Endothelial cell of umbilical vein (primary cell): ENCODE results near the gene PXN.

Experiments
- EZH2 ChIP-seq: IDR thresholded peaks from 2 replicates; pipeline ENCODE4 v1.6.1; 2012; ENCODE audit warnings: borderline replicate concordance, low read depth, mild to moderate bottlenecking, moderate library complexity, low read length, inconsistent platforms; ENCODE audit not compliant: severe bottlenecking
- POLR2AphosphoS5 ChIP-seq: IDR thresholded peaks from 2 replicates; pipeline ENCODE4 v1.6.1; 2012; ENCODE audit warnings: low read depth, mild to moderate bottlenecking, control low read depth, low read length, moderate library complexity; ENCODE audit not compliant: insufficient read depth
- TF ChIP-seq, protein P1 (sequence below), 2 donors: IDR thresholded peaks; 1 replicate in 1 of 2; 2 replicates in 1 of 2; pipeline ENCODE4 v1.5.1; 2011; ENCODE audit warnings: low read length in 2 of 2, mild to moderate bottlenecking in 2 of 2, moderate library complexity in 2 of 2, control low read depth in 1 of 2, inconsistent platforms in 1 of 2, low read depth in 1 of 2; ENCODE audit not compliant: insufficient read depth in 1 of 2; ENCODE audit errors: extremely low read depth in 1 of 2
- TF ChIP-seq, protein P2 (sequence below): IDR thresholded peaks from 2 replicates; pipeline ENCODE4 v1.6.1; 2011; ENCODE audit not compliant: insufficient read depth, insufficient read length

DNA sequence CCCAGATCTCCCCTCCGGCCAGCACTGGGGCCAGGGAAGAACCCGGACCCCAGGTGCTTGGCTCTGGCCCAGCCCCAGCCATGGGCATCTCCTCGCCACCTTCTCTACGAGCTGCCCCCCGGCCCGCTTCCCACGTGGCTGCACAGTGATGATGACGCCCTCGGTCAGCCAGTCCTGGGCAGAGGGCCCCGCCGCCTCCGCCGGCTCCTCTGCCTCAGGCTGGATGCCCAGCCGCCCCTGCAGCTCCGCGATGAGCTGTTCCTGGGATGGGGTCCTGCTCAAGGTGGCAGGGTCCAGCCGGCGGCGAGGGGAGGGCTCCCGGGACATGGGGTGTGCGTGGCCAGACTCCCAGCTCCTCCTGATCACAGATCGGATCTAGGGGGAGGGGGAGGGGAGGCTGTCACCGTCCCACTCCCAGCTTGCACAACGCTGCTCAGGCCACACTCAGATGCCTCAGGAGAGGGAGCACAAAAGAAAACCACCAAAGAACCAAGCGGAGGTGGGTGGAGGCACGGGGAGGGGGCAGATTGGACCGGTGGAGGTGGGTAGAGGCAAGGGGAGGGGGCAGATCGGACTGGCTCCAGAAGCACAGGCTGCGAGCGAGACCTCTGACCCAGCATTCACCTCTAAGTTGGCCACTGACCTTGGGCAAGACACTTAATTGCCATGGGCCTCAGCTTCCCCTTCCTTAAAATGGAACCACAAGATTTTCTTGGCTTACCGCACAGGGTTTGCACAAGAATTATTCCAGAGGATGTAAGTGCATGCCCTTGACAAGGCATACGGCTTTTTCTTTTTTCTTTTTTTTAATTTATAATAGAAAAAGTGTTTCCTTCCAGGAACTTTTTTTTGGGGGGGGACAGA lies 48.6 kb downstream of the PXN start:
- TF ChIP-seq, protein P1, sequence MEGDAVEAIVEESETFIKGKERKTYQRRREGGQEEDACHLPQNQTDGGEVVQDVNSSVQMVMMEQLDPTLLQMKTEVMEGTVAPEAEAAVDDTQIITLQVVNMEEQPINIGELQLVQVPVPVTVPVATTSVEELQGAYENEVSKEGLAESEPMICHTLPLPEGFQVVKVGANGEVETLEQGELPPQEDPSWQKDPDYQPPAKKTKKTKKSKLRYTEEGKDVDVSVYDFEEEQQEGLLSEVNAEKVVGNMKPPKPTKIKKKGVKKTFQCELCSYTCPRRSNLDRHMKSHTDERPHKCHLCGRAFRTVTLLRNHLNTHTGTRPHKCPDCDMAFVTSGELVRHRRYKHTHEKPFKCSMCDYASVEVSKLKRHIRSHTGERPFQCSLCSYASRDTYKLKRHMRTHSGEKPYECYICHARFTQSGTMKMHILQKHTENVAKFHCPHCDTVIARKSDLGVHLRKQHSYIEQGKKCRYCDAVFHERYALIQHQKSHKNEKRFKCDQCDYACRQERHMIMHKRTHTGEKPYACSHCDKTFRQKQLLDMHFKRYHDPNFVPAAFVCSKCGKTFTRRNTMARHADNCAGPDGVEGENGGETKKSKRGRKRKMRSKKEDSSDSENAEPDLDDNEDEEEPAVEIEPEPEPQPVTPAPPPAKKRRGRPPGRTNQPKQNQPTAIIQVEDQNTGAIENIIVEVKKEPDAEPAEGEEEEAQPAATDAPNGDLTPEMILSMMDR (IDR thresholded peaks at IDR 0.05; ENCODE audit: extremely low read depth in 1 of 2, insufficient read depth in 1 of 2, low read depth in 1 of 2, low read length in 2 of 2) = no peak
- TF ChIP-seq POLR2AphosphoS5 = no peak
- TF ChIP-seq, protein P2, sequence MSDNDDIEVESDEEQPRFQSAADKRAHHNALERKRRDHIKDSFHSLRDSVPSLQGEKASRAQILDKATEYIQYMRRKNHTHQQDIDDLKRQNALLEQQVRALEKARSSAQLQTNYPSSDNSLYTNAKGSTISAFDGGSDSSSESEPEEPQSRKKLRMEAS = no peak
- no peak for TF ChIP-seq EZH2
